NCI-H2227 (cell line): ENCODE measurements around the gene CNN3.
"Not testable (repeated sequence)": the region's sequence is repeated elsewhere in the genome, so short reads cannot be mapped to it uniquely, and the experiment has no call there.

Experiments used
- DNase-seq: peaks from one replicate; lab custom pipeline; 2025; ENCODE audit not compliant: unreplicated experiment; lab: John Stamatoyannopoulos, UW

Gene CNN3

DNA sequence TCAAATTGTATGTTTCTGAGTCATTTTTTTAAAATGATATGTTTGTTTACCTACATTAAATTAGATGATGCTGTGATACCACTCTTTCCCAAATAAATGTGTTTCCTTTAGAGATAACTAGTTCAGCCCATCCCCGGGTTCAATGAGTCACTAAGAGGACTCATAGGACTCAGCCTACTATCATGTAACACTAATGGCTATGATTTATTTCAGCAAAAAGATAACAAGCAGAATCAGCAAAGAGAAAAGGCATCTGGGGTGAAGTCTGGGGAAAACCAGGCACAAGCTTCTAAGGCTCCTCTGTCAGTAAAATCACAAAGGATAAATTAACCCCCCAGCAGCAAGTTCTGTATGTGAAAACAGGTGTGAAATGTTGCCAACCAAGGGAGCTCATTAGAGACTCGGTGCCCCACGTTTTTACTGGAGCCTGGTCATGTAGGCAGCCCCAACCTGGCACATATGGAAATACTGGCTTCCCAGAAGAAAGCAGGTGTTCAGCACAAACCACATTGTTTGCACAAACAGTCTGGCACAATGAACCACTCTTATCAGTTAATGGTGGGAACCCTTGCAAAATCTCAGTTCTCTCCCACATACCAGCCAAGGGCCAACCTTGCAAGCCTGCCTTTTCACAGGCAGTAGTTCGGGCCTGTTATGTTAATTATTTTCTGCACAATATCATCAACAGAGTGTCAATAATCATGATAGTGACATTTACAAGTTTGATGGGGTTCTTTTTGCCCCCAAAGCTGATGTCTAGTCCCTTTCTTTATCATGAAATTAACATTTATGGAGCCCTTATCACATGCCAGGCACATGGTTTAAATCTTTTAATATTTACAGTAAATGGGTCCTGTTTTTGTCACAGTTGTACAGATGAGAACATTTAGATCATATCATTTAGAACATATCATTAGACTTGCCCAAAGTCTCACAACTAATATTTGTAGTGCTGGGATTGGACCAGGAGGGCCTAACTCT is 23.1 kb upstream of the CNN3 start:
- no peak for DNase-seq

DNA sequence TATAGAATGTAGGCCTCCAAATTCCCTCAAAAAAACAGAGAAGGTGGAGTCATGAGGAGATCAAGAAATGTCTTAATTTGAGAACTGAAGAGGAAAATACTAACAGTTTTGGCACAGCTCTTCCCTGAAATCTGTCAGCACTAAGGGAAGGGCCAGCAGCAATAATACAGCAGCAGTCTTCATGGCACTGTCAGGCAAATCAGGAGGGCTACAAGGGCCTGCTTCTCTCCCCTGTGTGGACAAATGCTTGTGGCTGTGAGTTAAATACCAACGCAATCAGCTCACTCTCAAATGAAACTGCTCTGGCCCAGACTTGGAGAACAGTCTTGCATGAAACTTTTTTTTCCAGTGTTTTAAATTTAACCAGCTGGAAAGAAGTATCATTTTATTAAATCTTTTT is 20.5 kb upstream of the CNN3 start:
- no peak for DNase-seq

DNA sequence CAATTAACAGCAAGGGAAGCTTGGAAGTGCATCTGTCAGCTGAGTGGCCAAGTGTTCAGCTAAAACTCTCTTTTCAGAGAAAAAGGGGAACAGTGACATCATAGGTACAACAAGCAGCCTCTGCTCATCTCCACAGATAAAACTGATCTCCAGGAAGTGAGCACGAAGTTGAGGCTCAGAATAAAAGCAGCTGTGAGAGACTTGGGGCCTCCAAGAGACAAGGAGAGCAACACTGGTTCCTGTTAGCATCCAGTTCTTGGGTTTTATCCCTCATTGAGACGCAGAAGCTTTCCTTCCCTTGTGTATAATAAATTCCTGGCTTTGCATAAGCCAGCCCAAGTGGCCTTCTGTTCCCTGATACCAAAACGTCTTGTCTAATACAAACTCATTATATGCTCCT is 20.0 kb upstream of the CNN3 start:
- DNase-seq, result no peak

DNA sequence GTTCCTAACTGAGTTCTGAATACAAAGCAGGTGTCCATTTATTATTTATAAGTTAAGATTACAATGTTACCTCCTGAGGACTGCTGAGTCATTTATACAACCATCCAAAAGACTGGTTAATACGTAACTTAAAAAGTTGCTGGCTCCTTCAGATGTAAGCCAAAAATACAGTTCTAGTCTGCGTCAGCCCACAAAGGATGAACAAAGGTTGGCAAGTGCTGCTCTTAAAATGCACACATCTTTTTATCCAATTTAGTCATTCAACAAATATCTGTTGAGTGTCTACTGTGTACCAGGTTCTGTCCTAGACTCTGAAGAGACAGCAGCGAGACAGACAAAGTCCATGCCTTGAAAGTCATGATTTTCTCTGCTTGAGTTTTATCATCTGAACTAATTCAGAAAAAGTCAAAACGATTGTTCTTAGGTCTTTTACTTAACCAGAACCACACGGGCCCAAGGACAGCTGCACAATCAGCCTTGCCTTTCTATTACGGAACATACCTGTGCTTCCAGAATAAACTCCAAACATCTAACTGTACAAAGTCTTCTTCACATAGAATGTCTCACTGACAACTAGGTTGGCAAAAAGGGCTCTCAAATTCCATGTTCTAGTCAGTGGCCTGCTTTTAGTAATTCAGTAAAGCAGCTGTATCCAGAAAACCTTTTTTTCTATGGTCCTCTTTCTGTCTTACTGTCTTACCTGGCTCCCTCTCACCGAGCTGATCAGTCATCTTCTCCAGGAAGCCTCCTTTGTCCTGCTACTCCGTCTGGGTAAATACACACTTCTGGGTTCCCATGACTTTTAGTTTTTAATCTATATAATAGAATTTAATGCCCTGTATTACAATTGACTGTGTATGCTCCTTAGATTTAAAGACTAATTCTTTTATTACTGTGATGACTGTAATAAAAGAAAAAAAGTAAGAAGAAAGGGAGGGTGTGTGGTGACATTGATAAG is 15.5 kb upstream of the CNN3 start:
- no peak for DNase-seq

DNA sequence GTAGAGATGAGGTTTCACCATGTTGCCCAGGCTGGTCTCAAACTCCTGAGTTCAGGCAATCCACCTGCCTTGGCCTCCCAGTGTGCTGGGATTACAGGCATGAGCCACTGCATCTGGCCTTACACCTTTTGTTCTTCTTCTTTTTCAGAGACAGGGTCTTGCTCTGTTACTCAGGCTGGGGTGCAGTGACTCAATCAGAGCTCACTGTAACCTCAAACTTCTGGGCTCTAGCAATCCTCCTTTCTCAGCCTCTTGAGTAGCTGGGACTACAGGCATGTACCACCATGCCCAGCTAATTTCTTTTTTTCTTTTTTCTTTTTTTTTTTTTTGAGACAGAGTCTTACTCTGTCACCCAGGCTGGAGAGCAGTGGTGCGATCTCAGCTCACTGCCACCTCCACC is 14.6 kb upstream of the CNN3 start:
- not testable (repeated sequence) for DNase-seq

DNA sequence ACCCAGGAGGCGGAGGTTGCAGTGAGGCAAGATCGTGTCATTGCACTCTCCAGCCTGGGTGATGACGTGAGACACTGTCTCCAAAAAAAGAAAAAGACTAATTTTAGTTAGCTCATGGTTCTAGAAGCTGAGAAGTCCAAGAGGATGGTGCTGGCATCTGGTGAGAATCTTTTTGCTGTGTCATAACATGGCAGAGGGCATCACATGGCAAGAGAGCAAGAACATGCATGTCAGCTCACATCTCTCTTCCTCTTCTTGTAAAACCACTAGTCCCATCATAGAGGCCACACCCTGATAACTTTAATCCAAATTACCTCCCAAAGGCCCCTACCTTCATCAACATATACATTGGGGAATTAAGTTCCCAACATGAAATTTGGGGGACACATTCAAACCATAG is 13.8 kb upstream of the CNN3 start:
- DNase-seq, result no peak

DNA sequence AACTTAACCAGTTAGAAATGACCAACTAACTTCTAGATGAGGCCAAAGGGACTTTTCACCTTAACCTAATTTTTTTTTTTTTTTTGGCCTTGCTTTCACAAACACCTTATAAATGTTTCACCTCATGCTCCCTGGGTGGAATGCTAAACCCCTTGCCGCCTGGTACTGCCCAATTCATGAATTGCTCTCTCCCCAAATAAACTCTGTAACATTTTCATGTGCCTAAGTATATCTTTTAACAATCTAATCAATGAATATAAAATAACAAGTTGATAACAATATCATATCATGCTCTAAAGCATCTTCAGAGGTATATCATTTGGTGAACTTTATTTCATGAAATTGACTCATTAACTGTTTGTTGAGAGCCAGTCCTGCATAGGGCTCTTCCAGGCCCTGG is 10.9 kb upstream of the CNN3 start:
- DNase-seq, result no peak

DNA sequence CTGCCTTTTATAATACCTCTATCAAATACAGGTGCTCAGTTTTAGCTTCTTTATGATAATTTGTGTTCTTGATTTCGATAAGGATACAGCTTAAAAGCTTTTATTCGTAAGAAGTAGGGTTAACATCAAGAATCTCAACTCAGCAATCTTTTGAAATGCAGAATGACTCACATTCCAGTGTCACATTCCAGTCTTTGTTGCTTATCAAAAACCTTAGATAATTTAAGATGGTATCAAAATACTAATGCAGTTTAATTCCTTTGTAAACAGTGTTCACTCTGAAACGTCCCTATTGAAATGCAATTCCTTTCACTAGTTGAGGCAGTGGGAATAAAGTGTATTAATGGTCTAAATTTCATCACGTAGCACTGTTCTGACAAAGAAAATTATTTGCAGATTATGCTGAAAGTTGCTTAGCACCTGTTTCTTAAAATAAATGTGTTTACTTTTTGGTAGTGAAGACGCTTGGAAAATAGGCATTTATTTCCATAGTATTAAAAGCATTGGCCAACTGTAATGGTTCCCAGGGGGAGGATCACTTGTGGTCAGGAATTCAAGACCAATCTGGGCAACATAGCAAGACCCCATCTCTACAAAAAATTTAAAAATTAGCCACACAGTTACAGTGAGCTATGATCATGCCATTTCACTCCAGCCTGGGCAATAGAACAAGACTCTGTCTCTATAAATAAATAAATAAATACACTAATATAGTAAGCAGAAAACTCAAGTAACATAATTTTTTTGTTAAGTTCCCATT is 10.1 kb upstream of the CNN3 start:
- no peak for DNase-seq

DNA sequence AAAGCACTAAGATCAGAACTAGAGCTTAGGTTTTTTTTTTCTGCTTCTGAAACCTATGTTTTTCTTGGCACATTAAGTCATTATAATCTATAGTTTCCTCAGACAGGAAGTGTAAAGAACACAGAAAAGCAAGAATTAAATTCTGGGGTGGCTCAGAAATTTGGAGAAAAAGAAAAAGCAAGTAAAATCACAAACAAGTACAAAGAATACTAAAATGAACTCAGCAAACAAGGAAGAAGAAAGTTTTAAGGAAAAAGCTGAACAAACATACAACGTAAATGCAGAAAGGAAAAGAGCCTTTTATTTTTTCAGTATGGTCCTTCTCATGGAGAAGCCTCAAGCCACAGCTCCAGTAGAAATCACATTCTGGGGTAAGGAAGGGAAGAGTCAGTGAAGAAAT is 8.6 kb upstream of the CNN3 start:
- no peak for DNase-seq

DNA sequence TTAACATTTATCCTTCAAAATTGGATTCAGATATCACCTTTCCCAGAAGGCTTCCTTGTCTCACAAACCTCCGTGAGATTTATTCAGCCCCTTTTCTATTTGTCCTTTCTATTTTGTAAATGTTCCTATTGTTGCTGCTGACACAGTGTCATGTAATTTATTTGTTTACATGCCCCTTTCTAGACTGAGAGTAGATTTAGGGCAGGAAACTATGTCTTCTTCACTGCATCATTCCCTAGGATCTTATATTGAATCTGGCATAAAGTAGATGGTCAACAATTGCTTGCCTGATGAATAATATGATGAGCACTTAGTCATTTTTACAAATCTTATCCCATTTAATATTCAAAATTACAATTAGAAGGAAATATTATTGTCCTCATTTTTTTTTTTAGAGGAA is 8.1 kb upstream of the CNN3 start:
- DNase-seq, result no peak

DNA sequence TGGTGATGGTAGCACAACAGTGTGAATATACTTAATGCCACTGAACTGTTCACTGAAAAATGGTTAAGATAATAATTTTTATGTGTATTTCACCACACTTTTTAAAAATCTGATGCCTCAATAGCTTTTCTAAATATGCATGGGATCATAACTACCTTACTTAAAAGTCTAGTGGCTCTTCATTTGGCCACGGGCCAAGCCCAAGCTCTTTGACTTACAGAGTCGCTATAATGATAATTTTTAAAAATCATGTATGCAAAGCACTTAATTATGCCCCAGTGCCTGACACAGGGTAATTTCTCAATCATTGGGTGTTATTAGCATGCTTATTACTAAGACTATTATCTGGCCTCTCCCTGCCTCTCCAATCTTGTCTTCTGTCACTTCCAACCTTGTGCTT is 7.6 kb upstream of the CNN3 start:
- no peak for DNase-seq

DNA sequence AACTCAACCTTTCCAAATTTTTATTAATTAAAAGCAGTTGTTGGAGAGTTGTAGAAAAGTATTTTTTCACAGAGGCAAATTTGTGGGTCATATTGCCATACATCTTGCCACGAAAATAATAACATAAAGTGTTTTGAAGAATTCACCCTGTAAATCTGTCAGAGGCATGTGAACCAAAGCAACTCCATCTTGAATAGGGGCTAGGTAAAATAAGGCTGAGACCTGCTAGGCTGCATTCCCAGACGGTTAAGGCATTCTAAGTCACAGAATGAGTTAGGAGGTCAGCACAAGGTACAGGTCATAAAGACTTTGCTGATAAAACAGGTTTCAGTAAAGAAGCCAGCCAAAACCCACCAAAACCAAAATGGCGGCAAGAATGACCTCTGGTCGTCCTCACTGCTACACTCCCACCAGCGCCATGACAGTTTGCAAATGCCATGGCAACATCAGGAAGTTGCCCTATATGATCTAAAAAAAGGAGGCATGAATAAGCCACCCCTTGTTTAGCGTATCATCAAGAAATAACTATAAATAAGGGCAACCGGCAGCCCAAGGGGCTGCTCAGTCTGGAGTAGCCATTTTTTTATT is 4.4 kb upstream of the CNN3 start:
- no peak for DNase-seq

DNA sequence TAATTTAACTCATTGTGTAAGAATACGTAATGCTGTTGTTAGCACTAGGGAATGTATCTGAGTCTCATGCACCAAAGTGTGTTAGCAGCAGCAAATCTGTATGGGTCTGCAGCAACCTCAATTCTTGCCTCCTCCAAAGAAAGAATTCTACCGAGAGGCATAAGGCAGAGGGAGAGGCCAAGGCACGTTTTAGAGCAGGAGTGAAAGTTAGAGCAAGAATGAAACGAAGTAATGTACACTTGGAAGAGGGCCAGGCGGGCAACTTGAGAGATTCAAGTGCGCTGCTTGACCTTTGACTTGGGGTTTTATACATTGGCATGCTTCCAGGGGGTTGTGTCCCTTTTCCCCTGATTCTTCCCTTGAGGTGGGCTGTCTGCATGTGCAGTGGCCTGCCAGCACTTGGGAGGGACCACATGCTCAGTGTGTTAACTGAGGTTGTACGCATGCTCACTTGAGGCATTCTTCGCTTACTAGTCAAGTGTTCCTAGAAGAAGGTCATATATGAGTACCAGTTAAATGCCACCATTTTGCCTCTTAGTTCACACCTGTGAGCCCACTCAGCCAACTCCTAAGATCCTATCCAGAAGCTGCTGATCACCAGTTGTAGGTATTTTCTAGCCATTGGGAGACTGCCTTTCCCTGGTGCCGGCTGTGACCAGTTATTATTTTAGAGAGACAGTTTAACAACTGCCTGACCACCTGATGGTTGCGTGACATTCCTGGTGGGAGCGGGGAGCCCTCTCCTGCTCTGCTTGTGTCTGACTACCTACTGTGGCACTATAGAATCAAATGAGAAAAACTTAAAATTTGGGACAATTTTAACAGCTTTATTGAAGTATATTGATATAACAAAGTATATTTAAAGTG is 2.7 kb upstream of the CNN3 start:
- no peak for DNase-seq

DNA sequence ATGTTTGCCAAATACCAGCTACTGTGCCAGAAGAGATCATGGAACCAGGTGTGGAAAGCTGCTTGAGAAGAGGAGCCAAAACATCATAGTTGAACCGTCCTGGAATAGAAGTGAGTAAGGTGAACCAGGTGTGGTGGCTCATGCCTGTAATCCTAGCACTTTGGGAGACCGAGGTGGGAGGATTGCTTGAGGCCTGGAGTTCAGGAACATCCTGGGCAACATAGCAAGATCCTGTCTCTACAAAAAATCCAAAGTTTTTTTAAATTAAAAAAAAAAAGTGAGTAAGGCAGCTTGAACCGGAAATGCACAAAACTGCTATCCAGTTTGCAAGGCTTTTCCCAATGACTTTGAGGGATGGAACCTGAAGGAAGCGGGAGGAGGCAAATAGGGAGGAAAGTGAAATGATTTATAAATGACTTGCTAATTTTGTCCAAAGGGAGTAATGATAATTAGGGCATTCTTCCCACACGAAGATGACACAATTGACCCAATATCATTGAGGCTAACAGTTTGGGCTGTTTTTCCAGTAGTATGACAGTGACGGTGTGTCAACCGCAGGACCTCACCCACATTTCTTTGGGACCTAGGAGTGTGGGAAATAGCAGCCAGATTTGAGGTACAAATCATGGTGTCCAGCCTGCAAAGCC is 1.5 kb upstream of the CNN3 start:
- DNase-seq, result no peak

DNA sequence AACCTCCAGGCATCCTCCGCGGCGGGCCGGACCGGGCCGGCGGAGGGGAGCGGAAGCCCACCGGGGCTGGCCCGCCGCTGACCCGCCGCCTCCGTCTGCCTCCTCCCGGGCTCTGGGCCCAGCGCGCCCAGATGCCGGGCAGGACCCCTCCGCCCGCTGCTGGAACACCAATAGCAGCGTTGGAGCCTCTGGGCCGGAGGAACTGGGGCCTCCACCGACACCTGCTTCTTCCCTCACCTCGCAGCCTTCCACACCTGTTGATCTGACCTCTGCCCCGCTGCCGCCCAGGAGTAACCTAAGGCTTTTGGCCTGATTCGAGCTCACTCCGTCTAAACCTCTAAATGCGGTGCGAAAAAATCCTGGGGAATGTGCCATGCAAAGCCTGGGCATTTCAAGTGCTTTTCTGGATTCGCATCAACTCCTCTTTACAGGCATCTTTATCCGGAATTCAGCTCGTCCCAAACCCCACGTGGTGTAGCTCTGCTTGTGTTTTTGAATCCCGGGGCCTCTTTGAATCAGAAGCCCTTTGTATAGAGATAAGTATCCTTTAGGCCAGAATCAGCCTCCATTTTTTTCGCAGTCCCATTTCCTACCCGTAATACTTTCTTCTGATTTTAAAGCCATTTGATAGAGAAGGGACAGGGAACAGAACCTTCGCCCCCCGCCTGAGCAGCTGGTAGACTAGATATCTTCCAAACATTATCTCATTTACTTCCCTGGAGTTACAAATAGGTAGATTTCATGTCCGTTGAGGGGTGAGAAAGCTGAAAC is 680 bp upstream of the CNN3 start:
- DNase-seq, result peak; percentile 61

DNA sequence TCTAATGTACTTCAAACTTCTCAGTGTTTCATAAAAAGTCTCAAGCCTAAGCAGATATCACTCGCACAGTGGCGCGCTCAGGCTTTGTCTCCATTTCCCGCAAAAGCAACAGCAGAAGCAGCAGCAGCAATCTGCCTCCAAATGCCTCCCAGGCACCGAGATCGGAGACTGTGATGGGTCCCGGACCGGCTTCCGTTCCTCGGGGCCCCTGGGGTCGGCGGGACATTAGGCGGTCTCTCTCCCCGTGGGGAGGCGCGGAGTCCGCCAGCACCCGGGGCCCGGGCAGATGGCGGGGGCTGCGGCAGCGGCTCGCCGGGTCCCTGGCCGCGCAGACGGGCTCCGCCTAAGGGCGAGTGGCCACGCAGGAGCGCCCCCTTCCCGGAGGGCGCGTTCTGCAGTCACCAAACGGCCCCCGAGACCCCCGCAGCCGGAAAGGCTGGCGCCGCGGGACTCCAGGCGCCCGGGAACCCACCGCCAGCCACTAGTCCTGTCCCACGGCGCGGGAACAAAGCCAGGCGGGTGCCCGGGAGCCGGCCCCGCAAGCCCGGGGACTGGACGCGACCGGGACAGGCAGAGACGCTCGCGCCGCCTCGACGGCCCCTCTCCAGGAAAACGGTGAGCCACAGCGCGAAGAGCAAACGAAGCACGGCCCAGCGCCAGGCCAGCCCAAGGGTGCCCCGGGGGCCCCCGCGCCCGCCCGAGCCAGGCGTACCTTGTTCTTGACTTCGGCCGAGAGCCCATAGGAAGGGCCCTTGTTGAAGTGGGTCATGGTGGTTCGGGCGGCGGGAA is 590 bp downstream of the CNN3 start:
- peak; percentile 73 for DNase-seq

DNA sequence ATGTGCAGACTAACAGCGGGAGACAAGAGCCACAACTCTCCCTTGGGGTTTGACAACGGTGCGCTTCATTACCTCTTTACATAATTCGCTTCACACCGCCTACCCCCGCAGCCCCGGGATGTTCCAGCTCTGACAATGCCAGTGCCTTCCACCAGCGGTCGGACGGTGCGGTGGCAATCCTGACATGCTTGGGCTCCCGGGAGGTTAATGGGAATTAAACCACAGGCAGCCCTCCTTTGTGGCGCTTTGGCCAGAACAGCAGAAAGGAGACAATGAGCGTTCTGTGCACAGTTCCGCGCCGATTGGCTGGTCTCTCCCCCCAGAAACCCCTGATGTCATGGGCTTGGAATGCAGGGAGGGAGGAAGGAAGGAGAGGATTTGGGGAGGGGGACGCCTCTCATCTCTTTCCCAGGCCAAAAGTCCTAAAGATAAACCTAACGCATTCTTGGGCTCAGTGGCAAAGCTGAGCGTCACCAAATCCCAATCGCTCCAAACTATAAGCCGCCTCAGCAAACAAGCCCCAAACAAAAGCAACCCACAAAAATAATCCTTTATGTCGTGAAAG is 1.3 kb downstream of the CNN3 start:
- DNase-seq, result peak; percentile 65
